Measurements from ENCODE around the gene ZNHIT2. TPM values are rescaled to one million over a fixed set of nuclear protein-coding genes. Genes with fewer than 3 reads are reported as not detected.

Gene ZNHIT2
- total and polyA plus RNA-seq, 2 of the 13 experiments (the other 11 are each of a cell fraction or from before 2014, with no cell fraction given): 1.1 to 6.5 TPM

DNA sequence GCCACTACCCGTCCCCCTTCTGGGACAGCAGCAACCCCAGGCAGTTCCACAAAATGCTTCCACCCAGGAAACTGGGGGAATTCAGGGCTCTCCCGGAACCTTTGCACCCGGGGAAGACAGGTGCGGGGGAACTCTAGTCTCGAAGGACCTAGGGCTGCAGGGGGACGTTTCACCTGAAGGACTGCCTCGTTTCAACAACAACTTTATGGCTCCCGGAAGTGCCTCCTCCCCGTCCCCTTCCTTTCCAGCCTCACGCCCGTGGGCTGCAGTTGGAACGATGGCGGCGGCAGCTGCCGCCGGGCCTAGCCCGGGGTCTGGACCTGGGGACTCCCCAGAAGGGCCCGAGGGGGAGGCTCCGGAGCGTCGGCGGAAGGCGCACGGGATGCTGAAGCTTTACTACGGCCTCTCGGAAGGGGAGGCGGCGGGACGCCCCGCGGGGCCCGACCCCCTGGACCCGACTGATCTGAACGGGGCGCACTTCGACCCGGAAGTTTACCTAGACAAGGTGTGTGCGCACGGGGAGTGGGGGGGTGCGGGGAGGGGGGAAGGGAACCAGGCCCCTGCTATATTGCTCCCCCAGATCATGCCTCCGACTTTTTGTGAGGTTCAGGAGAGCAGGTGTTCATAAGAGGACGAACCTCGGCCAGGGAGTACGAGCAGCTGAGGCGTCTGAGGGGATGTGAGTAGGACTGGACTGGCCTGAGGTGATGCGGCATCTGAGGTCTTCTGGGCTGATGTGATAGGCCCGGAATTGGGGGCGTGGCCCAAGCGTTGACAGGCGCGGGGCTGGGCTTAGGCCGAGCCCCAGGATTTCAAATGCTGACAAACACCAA, 21.3 kb downstream of the ZNHIT2 start, which contains the start of gene VPS51 (continued):
- TF ChIP-seq PRDM10 (CRISPR knock-in tag; IDR thresholded peaks at IDR 0.05; ENCODE audit: low read depth): peak; percentile 48; the same call in 1 of the 2 replicates
- TF ChIP-seq SIN3A (IDR thresholded peaks at IDR 0.05; ENCODE audit: borderline replicate concordance, low read depth, low read length): peak; percentile 94
- TF ChIP-seq, protein P1, sequence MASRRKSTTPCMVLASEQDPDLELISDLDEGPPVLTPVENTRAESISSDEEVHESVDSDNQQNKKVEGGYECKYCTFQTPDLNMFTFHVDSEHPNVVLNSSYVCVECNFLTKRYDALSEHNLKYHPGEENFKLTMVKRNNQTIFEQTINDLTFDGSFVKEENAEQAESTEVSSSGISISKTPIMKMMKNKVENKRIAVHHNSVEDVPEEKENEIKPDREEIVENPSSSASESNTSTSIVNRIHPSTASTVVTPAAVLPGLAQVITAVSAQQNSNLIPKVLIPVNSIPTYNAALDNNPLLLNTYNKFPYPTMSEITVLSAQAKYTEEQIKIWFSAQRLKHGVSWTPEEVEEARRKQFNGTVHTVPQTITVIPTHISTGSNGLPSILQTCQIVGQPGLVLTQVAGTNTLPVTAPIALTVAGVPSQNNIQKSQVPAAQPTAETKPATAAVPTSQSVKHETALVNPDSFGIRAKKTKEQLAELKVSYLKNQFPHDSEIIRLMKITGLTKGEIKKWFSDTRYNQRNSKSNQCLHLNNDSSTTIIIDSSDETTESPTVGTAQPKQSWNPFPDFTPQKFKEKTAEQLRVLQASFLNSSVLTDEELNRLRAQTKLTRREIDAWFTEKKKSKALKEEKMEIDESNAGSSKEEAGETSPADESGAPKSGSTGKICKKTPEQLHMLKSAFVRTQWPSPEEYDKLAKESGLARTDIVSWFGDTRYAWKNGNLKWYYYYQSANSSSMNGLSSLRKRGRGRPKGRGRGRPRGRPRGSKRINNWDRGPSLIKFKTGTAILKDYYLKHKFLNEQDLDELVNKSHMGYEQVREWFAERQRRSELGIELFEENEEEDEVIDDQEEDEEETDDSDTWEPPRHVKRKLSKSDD (CRISPR knock-in tag; IDR thresholded peaks at IDR 0.05; ENCODE audit: low read depth): no peak
- no peak for TF ChIP-seq SAFB2 (CRISPR knock-in tag; IDR thresholded peaks at IDR 0.05; ENCODE audit: borderline replicate concordance, low read depth)
- 0 out of 2 replicates have a peak, but pooled peaks have one; percentile 16 for TF ChIP-seq ZNF598 (CRISPR knock-in tag; IDR thresholded peaks at IDR 0.05; ENCODE audit: borderline replicate concordance)
- TF ChIP-seq BHLHE40 (IDR thresholded peaks at IDR 0.05; ENCODE audit: low read length): peak; percentile 78
- no peak for TF ChIP-seq CREB3 (CRISPR knock-in tag; IDR thresholded peaks at IDR 0.05)
- no peak for TF ChIP-seq ZNF484 (CRISPR knock-in tag; IDR thresholded peaks at IDR 0.05; ENCODE audit: borderline replicate concordance, low read depth)
- no peak; the same call in 1 of the 2 replicates for TF ChIP-seq DNMT1 (CRISPR knock-in tag; IDR thresholded peaks at IDR 0.05)
- no peak for TF ChIP-seq ATAD3A (CRISPR knock-in tag; IDR thresholded peaks at IDR 0.05)
- TF ChIP-seq TOPORS (CRISPR knock-in tag; IDR thresholded peaks at IDR 0.05): no peak
- peak; percentile 55; the same call in 1 of the 2 replicates for TF ChIP-seq ZNF460 (CRISPR knock-in tag; IDR thresholded peaks at IDR 0.05; ENCODE audit: borderline replicate concordance)
- TF ChIP-seq RELA (CRISPR knock-in tag; IDR thresholded peaks at IDR 0.05): 0 out of 2 replicates have a peak, but pooled peaks have one; percentile 48
- TF ChIP-seq TOE1 (CRISPR knock-in tag; IDR thresholded peaks at IDR 0.05): peak; percentile 17; the same call in 1 of the 2 replicates
- no peak for TF ChIP-seq ZFP37 (CRISPR knock-in tag; IDR thresholded peaks at IDR 0.05; ENCODE audit: borderline replicate concordance)
- TF ChIP-seq ZEB1 (IDR thresholded peaks at IDR 0.05; ENCODE audit: insufficient replicate concordance, low read depth): peak; percentile 90
- TF ChIP-seq ZBTB33 (CRISPR knock-in tag; IDR thresholded peaks at IDR 0.05): peak; percentile 83
